Frontal cortex (tissue), 4 donors: Measurements from ENCODE around the gene TP53RK. TPM values are rescaled to one million over a fixed set of nuclear protein-coding genes. Genes with fewer than 3 reads are reported as not detected.

Experiments
- DNase-seq, 2 donors: peaks; one replicate each; pipeline ENCODE4 v3.0.0; 2012; ENCODE audit warnings: low spot score in 2 of 2
- FAIRE-seq: peaks from 2 replicates; lab custom pipeline; 2012; peaks lifted over from hg19 to GRCh38; lab: Jason Lieb, UNC
- total RNA-seq: library from RNA; depleted of rRNA; stranded (reverse); fragments of >200 nt; gene quantifications from one replicate; pipeline ENCODE4 v1.2.3, GENCODE V29; 2014
- donor health status: control.
- donor health status: control.
- donor health status: control.

The TP53RK gene
- 51.0 TPM for total RNA-seq

DNA sequence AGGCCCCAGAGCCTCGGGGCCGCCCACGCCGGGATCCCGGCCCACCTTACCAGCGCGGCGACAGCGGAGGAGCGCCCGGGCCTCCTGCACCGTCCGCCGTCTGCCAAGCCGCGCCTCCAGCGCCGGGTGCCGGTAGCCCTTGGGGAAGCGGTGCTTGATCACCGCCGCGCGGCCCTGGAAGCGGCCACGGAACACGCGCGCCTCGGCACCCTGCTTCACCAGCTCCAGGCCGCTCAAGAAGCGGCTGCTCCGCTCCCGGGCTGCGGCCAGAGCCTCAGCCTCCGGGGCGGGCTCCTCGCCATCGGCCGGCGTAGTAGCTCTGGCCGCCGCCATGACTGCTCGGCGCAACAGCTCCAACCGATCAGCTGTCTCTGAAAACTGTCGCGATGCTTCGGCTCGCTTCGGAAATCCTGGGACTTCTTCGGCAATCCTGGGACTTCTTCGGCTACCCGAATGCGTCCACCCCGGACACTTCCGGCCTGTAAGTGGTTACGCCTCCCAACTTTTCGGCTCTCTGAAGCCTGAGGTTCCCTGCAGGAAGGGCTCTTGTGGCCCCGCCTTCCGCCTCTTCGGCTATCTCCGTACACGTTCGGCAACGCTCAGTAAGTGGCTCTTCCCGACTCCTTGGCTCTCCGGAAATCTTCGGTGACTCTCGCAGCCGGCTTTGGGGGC, at the start of gene TP53RK:
Gene TP53RK (minus strand): TSS at position 363 of the 672 bp plus-strand sequence. CDS start 30 bp downstream, at position 333.
- FAIRE-seq (no peak), DNase-seq (peak; percentile 85 to 93)

DNA sequence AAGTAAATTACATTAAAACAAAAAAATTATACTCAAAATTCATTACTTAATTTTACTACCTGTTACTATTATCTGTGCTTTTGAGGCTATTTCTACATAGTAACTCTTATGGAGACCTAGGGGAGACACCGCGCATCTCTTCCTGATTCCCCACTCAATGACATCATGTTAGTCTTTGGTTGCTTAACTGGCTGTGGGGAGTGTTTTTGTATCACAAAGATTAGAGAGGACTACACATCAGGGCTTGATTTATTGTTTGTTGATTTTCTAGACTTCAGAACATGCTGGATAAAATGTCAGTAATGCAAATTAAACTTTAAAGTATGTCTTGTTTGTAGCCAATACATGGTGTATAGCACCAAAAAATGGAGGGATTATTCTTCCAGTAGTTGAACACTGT, 46.2 kb upstream of the TP53RK start:
- DNase-seq (no peak), FAIRE-seq (no peak)

- no peak for DNase-seq
- no peak for FAIRE-seq
Observed at GRCh38 chr20:46731770-46732169, 42.5 kb upstream of the TP53RK start.

DNA sequence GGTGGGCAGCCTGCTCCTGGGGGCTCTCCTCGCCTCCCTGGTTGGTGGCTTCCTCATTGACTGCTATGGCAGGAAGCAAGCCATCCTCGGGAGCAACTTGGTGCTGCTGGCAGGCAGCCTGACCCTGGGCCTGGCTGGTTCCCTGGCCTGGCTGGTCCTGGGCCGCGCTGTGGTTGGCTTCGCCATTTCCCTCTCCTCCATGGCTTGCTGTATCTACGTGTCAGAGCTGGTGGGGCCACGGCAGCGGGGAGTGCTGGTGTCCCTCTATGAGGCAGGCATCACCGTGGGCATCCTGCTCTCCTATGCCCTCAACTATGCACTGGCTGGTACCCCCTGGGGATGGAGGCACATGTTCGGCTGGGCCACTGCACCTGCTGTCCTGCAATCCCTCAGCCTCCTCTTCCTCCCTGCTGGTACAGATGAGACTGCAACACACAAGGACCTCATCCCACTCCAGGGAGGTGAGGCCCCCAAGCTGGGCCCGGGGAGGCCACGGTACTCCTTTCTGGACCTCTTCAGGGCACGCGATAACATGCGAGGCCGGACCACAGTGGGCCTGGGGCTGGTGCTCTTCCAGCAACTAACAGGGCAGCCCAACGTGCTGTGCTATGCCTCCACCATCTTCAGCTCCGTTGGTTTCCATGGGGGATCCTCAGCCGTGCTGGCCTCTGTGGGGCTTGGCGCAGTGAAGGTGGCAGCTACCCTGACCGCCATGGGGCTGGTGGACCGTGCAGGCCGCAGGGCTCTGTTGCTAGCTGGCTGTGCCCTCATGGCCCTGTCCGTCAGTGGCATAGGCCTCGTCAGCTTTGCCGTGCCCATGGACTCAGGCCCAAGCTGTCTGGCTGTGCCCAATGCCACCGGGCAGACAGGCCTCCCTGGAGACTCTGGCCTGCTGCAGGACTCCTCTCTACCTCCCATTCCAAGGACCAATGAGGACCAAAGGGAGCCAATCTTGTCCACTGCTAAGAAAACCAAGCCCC, 36.2 kb upstream of the TP53RK start:
- no peak for FAIRE-seq
- no peak for DNase-seq

GRCh38 chr20:46724343-46724959, 35.2 kb upstream of the TP53RK start:
- FAIRE-seq (no peak), DNase-seq (no peak)

DNA sequence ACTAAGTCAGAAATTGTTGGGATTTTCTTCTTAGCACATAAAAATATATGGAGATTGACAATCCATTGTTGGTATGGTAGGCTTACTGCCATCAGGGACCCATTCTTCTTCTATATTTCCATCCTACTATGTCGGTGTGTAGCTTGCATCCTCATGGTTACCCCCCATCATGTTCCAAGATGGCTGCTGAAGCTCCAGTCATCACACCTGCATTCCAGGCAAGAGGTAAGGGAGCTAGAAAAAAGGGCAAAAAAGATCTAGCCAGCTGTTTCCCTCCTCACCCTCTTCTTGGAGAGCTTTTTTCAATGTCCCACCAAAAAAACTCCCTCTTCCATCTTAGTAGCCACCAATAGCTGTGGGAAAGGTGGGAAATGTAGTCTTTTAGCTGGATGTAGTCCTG, 33.8 kb upstream of the TP53RK start:
- DNase-seq (no peak), FAIRE-seq (no peak)

DNA sequence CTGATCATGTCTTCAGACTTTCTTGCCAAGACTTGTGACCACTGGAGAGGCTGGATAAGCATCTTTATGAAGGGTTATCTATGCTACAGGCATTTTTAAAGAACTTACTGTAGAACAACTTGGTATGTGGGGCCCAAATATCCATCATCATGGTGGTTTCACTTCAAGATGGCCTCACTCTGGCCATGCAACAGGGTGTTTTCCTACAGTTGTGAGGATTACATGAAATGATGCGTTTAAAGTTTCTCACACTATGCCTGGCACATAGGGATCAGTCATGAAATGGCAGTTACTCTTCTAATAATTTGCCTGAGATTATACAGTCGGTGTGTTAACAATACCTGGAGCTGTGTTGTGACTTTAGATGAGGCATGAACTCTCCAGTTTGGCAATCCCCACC, 33.2 kb upstream of the TP53RK start:
- no peak for FAIRE-seq
- no peak for DNase-seq

DNA sequence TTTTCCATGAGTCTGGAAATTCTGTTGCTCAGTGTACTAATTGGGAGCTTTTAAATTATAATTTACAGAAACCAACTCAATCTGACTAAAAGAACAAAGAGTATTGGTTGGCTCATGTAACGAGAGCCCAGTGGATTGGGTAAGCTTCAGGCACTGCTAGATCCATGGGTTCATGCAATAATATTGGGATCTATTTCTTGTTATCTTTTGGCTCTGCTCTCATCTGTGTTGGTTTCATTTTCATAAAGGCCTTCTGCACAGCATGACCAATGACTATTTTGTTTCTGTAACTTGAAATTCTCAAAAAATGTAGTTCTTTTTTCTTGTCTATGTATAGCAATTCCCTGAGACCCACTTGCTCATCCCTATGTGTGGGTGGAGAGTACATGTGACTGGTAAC, 32.2 kb upstream of the TP53RK start:
- FAIRE-seq (no peak), DNase-seq (no peak)

GRCh38 chr20:46720776-46721425, 31.7 kb upstream of the TP53RK start:
- DNase-seq (no peak), FAIRE-seq (no peak)

- DNase-seq (no peak), FAIRE-seq (no peak)
Observed at GRCh38 chr20:46720019-46720418, 30.8 kb upstream of the TP53RK start.

DNA sequence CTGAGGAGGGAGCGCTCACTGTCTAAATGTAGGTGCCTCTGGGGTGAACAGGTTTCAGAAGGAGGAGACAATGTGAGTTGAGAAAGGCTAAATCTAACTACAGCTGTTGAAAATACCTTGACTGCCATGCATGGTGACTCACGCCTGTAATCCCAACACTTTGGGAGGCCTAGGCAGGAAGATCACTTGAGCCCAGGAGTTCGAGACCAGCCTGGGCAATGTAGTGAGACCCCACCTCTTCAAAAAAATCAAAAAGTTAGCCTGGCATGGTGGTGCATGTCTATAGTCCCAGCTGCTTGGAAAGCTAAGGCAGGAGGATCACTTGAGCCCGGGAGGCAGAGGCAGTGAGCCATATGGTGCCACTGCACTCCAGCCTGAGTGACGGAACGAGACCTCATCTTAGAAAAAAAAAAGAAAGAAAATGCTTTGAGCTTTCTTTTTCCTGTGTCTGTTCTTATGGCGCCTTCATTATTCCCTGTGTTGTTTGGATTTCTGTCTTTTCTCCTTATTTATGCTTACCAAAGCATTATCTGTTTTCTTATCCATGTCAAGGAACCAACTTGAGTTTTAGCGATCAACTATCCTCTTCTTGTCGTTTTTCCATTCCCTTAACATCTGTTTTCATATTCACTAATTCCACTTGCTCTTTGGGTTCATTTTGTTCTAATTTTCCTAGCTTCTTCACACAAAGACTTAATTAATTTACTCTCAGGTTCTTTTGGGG, 28.7 kb upstream of the TP53RK start:
- DNase-seq, result no peak
- FAIRE-seq, result no peak

DNA sequence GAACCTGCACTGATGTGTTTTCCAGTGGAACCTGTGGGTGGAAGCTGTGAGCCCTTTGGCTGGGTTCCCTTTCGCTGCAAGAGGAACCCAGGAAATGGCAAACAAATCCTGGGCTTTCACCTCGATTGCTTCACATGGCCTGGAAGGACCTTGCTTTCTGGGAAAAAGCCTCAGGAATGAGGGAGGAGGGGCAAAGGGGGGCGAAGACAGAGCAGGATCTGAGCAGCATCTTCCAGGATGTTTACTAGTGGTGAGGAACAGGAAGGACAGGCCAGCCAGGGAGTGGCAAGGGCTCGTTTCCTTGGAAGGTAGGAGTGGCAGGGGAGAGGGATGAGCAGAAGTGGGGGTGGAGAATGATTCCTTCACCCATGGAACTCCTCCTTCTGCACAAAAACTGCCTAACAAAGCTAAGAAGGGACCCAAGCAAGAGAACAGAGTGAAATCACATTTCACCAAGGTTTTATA, 26.1 kb upstream of the TP53RK start:
- FAIRE-seq (no peak), DNase-seq (no peak)

DNA sequence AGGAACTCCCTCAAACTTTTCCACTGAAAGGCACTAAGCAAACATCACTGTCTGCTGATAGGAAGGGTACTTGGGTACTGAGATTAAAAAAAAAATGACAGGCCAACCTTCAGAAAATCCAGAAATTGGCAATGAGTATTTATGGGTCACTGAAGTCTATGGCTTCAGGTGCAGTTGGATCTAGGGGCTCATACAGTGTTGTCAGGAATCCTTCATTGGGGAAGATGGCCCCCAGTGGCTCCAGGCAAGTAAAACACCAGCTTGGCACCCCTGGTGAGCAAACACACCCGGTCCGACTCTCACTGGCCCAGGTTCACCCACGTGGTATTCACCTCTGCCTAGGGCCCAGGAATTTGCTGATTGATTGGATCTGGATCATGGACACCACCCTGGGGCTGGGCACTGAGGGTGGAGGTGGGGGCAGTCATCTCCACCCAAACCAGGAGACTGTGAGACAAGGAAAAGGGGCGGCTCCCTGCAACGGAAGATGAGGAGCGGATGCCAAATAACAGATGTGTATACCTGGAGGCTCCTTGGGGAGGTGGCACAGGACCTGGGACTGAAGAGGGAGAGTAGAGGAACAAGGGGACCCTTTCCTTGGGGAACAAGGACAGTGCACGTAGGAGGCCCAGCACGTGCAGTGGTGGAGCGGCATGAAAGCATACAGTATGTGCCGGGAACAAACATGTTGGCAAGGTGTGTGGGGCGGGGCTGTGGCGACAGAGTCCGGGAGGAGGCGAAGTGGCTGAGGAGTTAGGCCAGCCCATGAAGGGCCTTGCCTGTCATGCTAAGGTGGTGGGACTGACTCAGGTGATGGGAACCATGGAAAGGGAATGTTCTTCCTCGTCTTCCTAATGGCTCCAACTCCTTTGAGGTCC, 25.0 kb upstream of the TP53RK start:
- DNase-seq, result no peak
- no peak for FAIRE-seq

GRCh38 chr20:46712056-46712636, 22.9 kb upstream of the TP53RK start:
- FAIRE-seq (no peak), DNase-seq (no peak)

DNA sequence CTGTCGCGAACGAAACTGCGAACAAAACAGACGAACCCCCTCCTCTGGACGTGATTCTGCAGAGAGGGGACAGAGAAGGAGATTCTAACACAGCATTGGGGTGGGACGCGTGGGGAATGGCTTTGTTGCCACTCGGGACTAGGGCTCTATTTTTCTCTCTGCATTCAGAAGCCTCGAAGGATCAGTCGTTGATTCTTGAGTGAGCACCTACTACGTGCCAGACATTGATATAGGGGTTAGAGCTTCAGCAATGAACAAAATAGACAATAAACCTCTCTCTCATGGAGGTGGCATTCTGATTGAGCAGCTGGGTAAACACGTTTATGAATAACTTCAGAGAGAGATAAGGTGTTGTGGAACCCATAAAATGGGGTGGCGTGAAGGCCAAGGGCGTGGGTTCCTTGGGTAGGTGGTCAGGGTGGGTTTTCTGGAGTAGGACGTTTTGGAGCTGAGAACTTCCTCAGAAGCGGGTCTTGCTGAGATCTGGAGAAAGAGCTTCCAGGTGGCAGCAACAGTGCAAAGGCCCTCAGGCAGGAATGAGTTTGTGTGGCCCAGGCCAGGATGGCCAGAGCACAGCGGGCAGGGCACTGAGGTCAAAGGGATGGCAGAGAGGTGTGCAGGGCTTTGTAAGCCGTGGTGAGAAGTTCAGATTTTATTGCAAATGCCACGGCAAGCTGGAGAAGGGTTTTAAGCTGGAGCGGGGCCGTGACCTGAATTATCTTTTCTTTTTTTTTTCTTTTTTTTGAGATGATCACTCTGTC, 21.1 kb upstream of the TP53RK start:
- no peak for DNase-seq
- no peak for FAIRE-seq

DNA sequence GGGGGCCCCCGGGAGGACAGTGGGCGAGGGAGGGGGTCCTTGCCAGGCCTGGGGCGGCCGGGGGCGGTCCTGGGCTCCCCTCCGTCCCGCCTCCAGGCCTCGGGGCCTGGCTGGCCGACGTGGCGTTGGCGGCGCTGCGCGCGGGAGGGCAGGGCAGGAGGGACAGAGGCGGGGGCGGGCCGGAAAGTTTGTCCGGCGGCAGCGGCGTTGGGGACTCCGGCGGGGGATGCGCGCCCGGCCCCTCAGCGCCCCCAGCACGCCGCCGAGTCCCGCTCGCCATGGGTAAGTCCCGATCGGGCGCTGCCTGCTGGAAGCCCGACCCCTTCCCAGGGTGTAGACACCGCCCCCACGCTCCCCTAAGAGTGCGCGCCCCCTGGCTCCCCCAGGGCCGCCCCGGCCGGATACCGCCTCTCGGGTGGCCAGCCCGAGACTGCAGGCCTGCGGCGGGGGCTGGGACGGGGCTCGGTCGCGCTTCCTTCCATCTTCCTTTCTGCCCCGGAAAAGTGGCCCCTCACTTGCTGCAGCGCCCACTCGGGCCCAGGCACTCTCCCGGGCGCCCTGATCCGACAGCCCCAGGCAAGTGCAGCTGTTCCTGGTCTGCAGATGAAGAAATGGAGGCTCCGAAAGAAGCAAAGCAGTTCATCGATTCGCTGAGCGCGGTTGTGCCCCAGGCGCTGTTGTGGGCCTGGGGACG, 20.4 kb upstream of the TP53RK start, which contains the start of gene SLC2A10:
Gene SLC2A10 (plus strand): TSS at position 191 of the 694 bp plus-strand sequence. CDS start 88 bp downstream, at position 279.
- no peak for FAIRE-seq
- peak; percentile 54 to 70 for DNase-seq

DNA sequence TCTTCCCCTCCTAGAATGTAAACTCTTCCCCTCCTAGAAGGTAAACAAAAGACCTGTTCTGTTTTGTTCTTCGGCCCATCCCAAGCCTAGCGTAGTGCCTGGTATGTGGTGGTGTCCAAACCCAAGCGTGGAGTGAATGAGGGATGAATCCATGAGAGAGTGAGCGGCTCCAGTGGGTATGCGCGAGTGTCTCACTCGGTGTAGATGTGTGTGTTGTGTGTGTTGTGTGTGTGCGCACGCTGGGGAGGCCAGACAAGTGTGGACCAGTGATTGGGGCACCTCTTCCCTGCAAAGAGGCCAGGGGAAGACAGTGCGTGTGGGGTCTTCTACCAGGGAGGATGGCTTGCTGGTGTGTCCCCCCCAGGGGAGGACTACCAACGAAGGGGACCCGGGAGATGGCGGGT, 19.8 kb upstream of the TP53RK start:
- no peak for FAIRE-seq
- DNase-seq, result peak in 1 of 2 donors; percentile 26
